Endodermal cell (in vitro differentiated cells): Measurements from ENCODE around the gene GPR39. TPM values are rescaled to one million over a fixed set of nuclear protein-coding genes. Genes with fewer than 3 reads are reported as not detected.

Experiments
- DNase-seq: peaks from one replicate; pipeline ENCODE4 v3.0.0-alpha.2; 2017
- H3K27ac ChIP-seq: 2 replicates; pipeline ENCODE4 v1.5.1; 2013; ENCODE audit warnings: mild to moderate bottlenecking, low read depth, low read length, moderate library complexity
- H3K27me3 ChIP-seq: 2 replicates; pipeline ENCODE4 v1.6.1; 2013; ENCODE audit warnings: mild to moderate bottlenecking, low read length, moderate library complexity; ENCODE audit not compliant: insufficient read depth, control insufficient read depth, poor library complexity, severe bottlenecking
- H3K36me3 ChIP-seq: 2 replicates; pipeline ENCODE4 v1.7.0; 2013; ENCODE audit warnings: mild to moderate bottlenecking, low read length, moderate library complexity; ENCODE audit not compliant: control insufficient read depth, insufficient read depth
- H3K4me1 ChIP-seq: one replicate; pipeline ENCODE4 v1.7.0; 2013; ENCODE audit warnings: low read length; ENCODE audit not compliant: control insufficient read depth, insufficient read depth
- H3K4me3 ChIP-seq: 2 replicates; pipeline ENCODE4 v1.5.1; 2013; ENCODE audit warnings: mild to moderate bottlenecking, low read length, moderate library complexity
- H3K9ac ChIP-seq: 2 replicates; pipeline ENCODE4 v1.6.1; 2013; ENCODE audit warnings: mild to moderate bottlenecking, low read length, moderate library complexity; ENCODE audit not compliant: poor library complexity, severe bottlenecking; ENCODE audit errors: extremely low read depth
- H3K9me3 ChIP-seq: 2 replicates; pipeline ENCODE4 v1.6.1; 2013; ENCODE audit warnings: mild to moderate bottlenecking, low read length, moderate library complexity; ENCODE audit not compliant: control insufficient read depth
- H3K27ac Mint-ChIP-seq: 2 replicates; pipeline ENCODE4 v1.8.0; 2020; ENCODE audit warnings: mixed read lengths
- H3K27me3 Mint-ChIP-seq: 2 replicates; pipeline ENCODE4 v1.8.0; 2021; ENCODE audit warnings: mild to moderate bottlenecking, mixed read lengths; ENCODE audit not compliant: insufficient read depth
- H3K36me3 Mint-ChIP-seq: 2 replicates; pipeline ENCODE4 v1.8.0; 2020; ENCODE audit warnings: low read depth, mixed read lengths
- H3K4me1 Mint-ChIP-seq: 2 replicates; pipeline ENCODE4 v1.8.0; 2020; ENCODE audit warnings: mixed read lengths
- H3K4me3 Mint-ChIP-seq: 2 replicates; pipeline ENCODE4 v1.8.0; 2020; ENCODE audit warnings: mild to moderate bottlenecking, moderate library complexity, mixed read lengths
- H3K9me3 Mint-ChIP-seq: 2 replicates; pipeline ENCODE4 v1.8.0; 2020; ENCODE audit warnings: mild to moderate bottlenecking, mixed read lengths
- WGBS, 2 experiments: methylation state at CpG; one replicate each; pipeline versions ENCODE4 v1.1.5 to v1.1.7; 2013; ENCODE audit warnings: missing lambda C conversion rate in 2 of 2, mixed read lengths in 1 of 2; ENCODE audit not compliant: insufficient coverage in 1 of 2, insufficient read length in 1 of 2; 5-methylcytosine and 5-hydroxymethylcytosine counted together
- total RNA-seq, 2 donors: library from RNA; stranded (reverse); fragmentation: NEBNext Ultra II Directional in 1 of 2; extraction: Animal tissue kit (Norgen Biotek cat#: 25700) in 1 of 2; gene quantifications; 2 replicates in 1 of 2; 3 replicates in 1 of 2; pipeline ENCODE4 v1.2.1, GENCODE V29; 2021
- TF ChIP-seq, protein P1 (sequence below): fragments of 200-600 bp; sonication (generic); conservative IDR thresholded peaks from 2 replicates; pipeline ENCODE4 v1.5.0; 2021; ENCODE audit warnings: antibody characterized with exemption, mild to moderate bottlenecking

GPR39 gene
- total RNA-seq, 2 donors from 2014 or later, result 9.4 to 14.6 TPM

DNA sequence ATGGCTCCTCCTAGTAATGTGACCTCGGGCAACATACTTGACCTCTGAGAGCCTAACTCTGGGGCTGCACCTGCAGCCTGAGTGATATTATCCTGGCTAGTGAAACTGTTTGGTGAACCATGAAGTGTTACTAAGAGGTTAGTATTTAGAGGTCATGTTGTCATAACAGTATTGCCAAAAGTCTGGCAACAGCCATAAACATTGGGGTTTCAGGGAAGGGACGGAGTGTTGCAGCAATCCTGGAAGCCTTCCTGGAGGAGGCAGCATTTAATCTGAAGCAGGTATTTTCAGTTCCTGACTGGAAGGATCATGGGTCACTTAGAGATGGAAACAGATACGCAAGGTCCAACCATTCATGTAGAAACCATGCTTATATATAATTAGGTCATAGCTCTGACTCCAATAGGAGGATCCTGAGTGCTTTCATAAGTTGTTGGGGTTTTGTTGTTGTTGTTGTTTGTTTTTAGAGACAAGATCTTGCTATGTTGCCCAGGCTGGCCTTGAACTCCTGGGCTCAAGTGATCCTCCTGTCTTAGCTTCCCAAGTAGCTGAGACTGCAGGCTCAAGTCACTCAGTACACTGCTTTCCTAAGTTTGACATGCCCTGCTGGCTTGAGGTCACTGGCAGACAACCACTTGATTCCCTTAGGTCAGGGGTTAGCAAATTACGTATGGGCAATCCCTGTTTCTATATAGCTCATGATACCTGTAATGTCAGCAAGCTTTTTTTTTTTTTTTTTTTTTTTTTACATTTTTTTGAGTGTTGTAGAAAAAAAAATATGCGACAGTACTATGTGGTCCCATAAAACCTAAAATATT is 21.5 kb downstream of the GPR39 start:
- WGBS, 2 experiments, result 94 to 97% methylated on average over 2 to 5 of the region's 5 CpGs

DNA sequence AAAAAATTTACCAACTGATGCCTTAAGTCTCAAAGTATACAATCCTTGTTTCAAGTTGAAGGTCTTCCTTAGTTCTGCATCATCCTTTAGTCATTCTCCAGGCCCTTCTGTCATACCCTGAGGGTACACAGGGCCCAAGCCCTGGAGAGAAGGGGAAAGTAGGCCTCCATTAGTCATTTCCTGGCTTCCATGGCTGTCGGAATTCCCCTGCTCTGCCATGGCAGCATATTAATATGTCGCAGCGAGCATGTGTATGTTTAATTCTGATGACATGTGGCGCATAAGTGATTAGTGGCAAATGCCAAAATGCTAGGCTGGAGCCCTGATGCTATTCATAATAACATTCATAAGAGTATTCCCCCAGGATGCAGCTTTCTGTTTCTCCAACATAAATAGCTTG is 22.1 kb downstream of the GPR39 start:
- 83 to 94% methylated on average over 3 to 4 of the region's 4 CpGs for WGBS, 2 experiments
- H3K27me3 ChIP-seq, result no peaks in the 10 kb centered on the region
- no peaks in the 10 kb centered on the region for H3K9me3 Mint-ChIP-seq
- H3K36me3 Mint-ChIP-seq, result no peaks in the 10 kb centered on the region
- H3K4me1 ChIP-seq, result peaks cover 9% of the 10 kb centered on the region
- H3K27me3 Mint-ChIP-seq, result no peaks in the 10 kb centered on the region
- H3K9me3 ChIP-seq, result no peaks in the 10 kb centered on the region
- H3K4me3 Mint-ChIP-seq, result no peak overlapping the region
- H3K27ac ChIP-seq, result no peak overlapping the region
- TF ChIP-seq, protein P1, sequence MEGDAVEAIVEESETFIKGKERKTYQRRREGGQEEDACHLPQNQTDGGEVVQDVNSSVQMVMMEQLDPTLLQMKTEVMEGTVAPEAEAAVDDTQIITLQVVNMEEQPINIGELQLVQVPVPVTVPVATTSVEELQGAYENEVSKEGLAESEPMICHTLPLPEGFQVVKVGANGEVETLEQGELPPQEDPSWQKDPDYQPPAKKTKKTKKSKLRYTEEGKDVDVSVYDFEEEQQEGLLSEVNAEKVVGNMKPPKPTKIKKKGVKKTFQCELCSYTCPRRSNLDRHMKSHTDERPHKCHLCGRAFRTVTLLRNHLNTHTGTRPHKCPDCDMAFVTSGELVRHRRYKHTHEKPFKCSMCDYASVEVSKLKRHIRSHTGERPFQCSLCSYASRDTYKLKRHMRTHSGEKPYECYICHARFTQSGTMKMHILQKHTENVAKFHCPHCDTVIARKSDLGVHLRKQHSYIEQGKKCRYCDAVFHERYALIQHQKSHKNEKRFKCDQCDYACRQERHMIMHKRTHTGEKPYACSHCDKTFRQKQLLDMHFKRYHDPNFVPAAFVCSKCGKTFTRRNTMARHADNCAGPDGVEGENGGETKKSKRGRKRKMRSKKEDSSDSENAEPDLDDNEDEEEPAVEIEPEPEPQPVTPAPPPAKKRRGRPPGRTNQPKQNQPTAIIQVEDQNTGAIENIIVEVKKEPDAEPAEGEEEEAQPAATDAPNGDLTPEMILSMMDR, result no peak
- DNase-seq, result peak; percentile 23
- H3K36me3 ChIP-seq, result peaks cover 9% of the 10 kb centered on the region
- no peak overlapping the region for H3K4me3 ChIP-seq
- H3K9ac ChIP-seq, result no peak overlapping the region
- no peak overlapping the region for H3K27ac Mint-ChIP-seq
- peaks cover 51% of the 10 kb centered on the region for H3K4me1 Mint-ChIP-seq

More for the DNA sequence above, 21.5 kb downstream of the GPR39 start:
- H3K36me3 ChIP-seq, result peaks cover 9% of the 10 kb centered on the region
- Mint-ChIP-seq H3K4me1 (peaks cover 51% of the 10 kb centered on the region), H3K27me3 (no peaks in the 10 kb centered on the region), H3K36me3 (peaks cover 3% of the 10 kb centered on the region), H3K9me3 (no peaks in the 10 kb centered on the region), H3K4me3 (no peak overlapping the region), H3K27ac (peak overlapping the region; percentile 46)
- DNase-seq, result no peak
- H3K4me1 ChIP-seq, result peaks cover 9% of the 10 kb centered on the region
- TF ChIP-seq, protein P1, result no peak
- no peak overlapping the region for H3K27ac ChIP-seq
- H3K9ac ChIP-seq, result no peak overlapping the region
- no peaks in the 10 kb centered on the region for H3K9me3 ChIP-seq
- no peaks in the 10 kb centered on the region for H3K27me3 ChIP-seq
- no peak overlapping the region for H3K4me3 ChIP-seq

DNA sequence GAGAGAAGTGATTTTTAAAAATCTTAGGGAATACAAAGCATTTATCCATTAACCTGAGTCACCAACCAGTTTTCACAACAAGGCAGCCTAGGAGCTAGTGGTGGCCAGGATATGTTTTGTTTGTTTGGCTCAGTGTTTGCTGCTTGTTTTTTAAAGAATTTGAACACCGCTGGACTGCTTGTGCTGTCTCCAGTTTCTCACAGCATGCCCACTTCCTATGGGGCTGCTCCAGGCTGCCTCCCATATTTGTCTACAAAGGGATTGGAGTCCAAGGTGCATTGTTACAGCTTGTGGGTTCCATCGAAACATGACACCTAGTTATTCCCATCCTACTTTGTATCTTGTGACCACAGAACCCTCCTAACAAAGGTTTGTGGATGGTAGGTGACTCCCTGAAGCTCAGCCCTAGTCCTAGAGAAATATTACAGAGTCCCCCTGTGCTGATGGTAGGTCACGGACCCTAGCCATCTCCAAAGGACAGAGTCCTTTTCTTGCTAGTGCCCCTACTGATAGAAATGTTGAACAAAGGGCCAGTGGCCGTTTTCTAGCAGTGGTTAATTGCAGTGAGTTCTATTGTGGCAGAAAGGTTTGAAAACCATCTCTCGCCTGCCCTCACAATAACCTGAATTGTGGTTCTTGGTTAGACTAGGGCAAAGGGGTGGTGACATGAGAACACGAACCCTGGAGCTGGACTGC is 23.2 kb downstream of the GPR39 start:
- TF ChIP-seq, protein P1, result peak; percentile 44
- no peak overlapping the region for H3K27ac ChIP-seq
- H3K9ac ChIP-seq, result no peak overlapping the region
- no peak overlapping the region for H3K4me3 Mint-ChIP-seq
- H3K36me3 ChIP-seq, result peaks cover 9% of the 10 kb centered on the region
- H3K4me1 Mint-ChIP-seq, result peaks cover 58% of the 10 kb centered on the region
- H3K9me3 ChIP-seq, result no peaks in the 10 kb centered on the region
- no peaks in the 10 kb centered on the region for H3K9me3 Mint-ChIP-seq
- H3K4me1 ChIP-seq, result peaks cover 15% of the 10 kb centered on the region
- DNase-seq, result no peak
- peak overlapping the region; percentile 42 for H3K27ac Mint-ChIP-seq
- H3K27me3 Mint-ChIP-seq, result no peaks in the 10 kb centered on the region
- H3K4me3 ChIP-seq, result no peak overlapping the region
- H3K27me3 ChIP-seq, result no peaks in the 10 kb centered on the region
- H3K36me3 Mint-ChIP-seq, result no peaks in the 10 kb centered on the region
- WGBS, 2 experiments, result 80 to 92% methylated on average over 3 to 6 of the region's 6 CpGs
